Pancreas (tissue), 10 donors: ENCODE results near the gene NPEPL1. TPM values are rescaled to one million over a fixed set of nuclear protein-coding genes. Genes with fewer than 3 reads are reported as not detected.
A peak's percentile ranks its signal among the peaks of the same experiment; 100 is the strongest.

ENCODE experiments used
- ATAC-seq, 4 donors: fragments of 200-7000 bp; cut with Tn5 transposase; one replicate each; pipeline versions ENCODE4 v1.8.0 to v1.9.1; 2020; ENCODE audit warnings: mild to moderate bottlenecking in 4 of 4, moderate library complexity in 4 of 4
- DNase-seq, 6 donors: peaks; one replicate each; pipeline ENCODE4 v3.0.0-alpha.2; 2020
- FAIRE-seq: peaks from 2 replicates; lab custom pipeline; 2012; peaks lifted over from hg19 to GRCh38; lab: Jason Lieb, UNC
- H3K27ac ChIP-seq, 4 donors: fragments of 200-600 bp; sonication (generic); 1 replicate in 3 of 4; 2 replicates in 1 of 4; pipeline versions ENCODE4 v1.5.0 to v1.8.0; 2020
- H3K27me3 ChIP-seq, 4 donors: fragments of 200-600 bp; one replicate each; pipeline ENCODE4 v1.8.0; 2021
- H3K36me3 ChIP-seq, 3 donors: fragments of 200-600 bp; sonication (generic) in 1 of 3; one replicate each; pipeline versions ENCODE4 v1.5.0 to v1.8.0; 2020 to 2021
- H3K4me1 ChIP-seq, 3 donors: fragments of 200-600 bp; one replicate each; pipeline ENCODE4 v1.8.0; 2021
- H3K4me3 ChIP-seq, 4 donors: fragments of 200-600 bp; sonication (generic) in 2 of 4; one replicate each; pipeline versions ENCODE4 v1.5.0 to v1.8.0; 2020 to 2021
- H3K9me3 ChIP-seq, 4 donors: fragments of 200-600 bp; one replicate each; pipeline ENCODE4 v1.8.0; 2021
- CTCF ChIP-seq, 4 donors: fragments of 200-600 bp; sonication (generic) in 3 of 4; IDR thresholded peaks; one replicate each; pipeline versions ENCODE4 v1.5.0 to v1.8.0; 2021; ENCODE audit warnings: antibody characterized with exemption in 4 of 4
- WGBS, 2 donors: extraction: QIAGEN DNeasy Blood & Tissue Kit; methylation state at CpG; one replicate each; pipeline ENCODE4 v1.1.7; 2013; 5-methylcytosine and 5-hydroxymethylcytosine counted together
- intact Hi-C, 3 donors: fragments of 100-400 bp; cut with DNase I; formaldehyde crosslinking; loops; one replicate each; pipeline versions ENCODE4 v1.11.1 to v1.14.2; 2022
- polyA plus RNA-seq, 2 donors: library from polyadenylated mRNA; stranded (reverse); fragments of 200-250 nt; gene quantifications; one replicate each; pipeline ENCODE4 v1.2.3, GENCODE V29; 2013
- total RNA-seq, 6 donors: library from RNA; stranded (reverse); fragmentation: NEBNext Ultra II Directional in 4 of 6; extraction: Animal tissue kit (Norgen Biotek cat#: 25700) in 4 of 6; gene quantifications; one replicate each; pipeline versions ENCODE4 v1.2.1 to v1.2.4, GENCODE V29; 2021 to 2023
- donor health status: healthy with polysubstance abuse.
- donor health status: DM: no; HTN: no; CAD: no; lungs with moderate emphysema.
- donor health status: DM: no; HTN: no; CAD: no.
- donor health status: control.
- donor health status: control.
- donor health status: Bipolar disorder and iron deficiency.
- donor health status: DM: yes; HTN: yes; CAD: no.
- donor health status: DM: no; HTN: no; CAD: no.
- donor health status: DM: no; HTN: no; CAD: no.
- donor health status: DM: yes; HTN: yes; CAD: no.

NPEPL1 gene
- total and polyA plus RNA-seq, 8 donors: 12.4 to 77.8 (median 18.0) TPM

- FAIRE-seq (no peak), ATAC-seq (no peak), DNase-seq (peak in 1 of 6 donors; percentile 11)
- intact Hi-C loops: no loop called here
- Histone ChIP-seq H3K4me1 (no peaks in the 10 kb centered on the region), H3K27me3 (no peaks in the 10 kb centered on the region), H3K36me3 (peaks cover 0 to 5% (median 0%) of the 10 kb centered on the region in 3 donors), H3K27ac (no peak overlapping the region), H3K9me3 (no peaks in the 10 kb centered on the region), H3K4me3 (no peak overlapping the region)
- WGBS, 2 donors: 88 to 93% methylated on average over 4 of the region's 4 CpGs
- TF ChIP-seq CTCF (IDR thresholded peaks at IDR 0.05): no peak
These were observed 17.1 kb downstream of the NPEPL1 start for GRCh38 chr20:58709703-58710039.

GRCh38 chr20:58710481-58711265 is 18.1 kb downstream of the NPEPL1 start:
- DNase-seq: peak in 4 of 6 donors; percentile 6 to 57 (median 30)

GRCh38 chr20:58711266-58712051 is 18.9 kb downstream of the NPEPL1 start:
- H3K27ac ChIP-seq: no peak overlapping the region
- H3K27me3 ChIP-seq: no peaks in the 10 kb centered on the region
- no peaks in the 10 kb centered on the region for H3K4me1 ChIP-seq
- TF ChIP-seq CTCF (IDR thresholded peaks at IDR 0.05): no peak
- peak in 5 of 6 donors; percentile 7 to 55 (median 10) for DNase-seq
- WGBS, 2 donors: 93 to 94% methylated on average over 19 to 21 of the region's 21 CpGs
- peaks cover 0 to 5% (median 0%) of the 10 kb centered on the region in 3 donors for H3K36me3 ChIP-seq
- no peak for FAIRE-seq
- H3K4me3 ChIP-seq: no peak overlapping the region
- ATAC-seq: no peak
- intact Hi-C loops: no loop called here
- H3K9me3 ChIP-seq: no peaks in the 10 kb centered on the region

More at GRCh38 chr20:58710481-58711265, 18.1 kb downstream of the NPEPL1 start:
- Histone ChIP-seq H3K4me3 (no peak overlapping the region), H3K27ac (no peak overlapping the region), H3K36me3 (peaks cover 0 to 5% (median 0%) of the 10 kb centered on the region in 3 donors), H3K27me3 (no peaks in the 10 kb centered on the region), H3K4me1 (no peaks in the 10 kb centered on the region), H3K9me3 (no peaks in the 10 kb centered on the region)
- intact Hi-C loops: no loop called here
- FAIRE-seq (no peak), ATAC-seq (peak in 2 of 4 donors; percentile 37 to 46)
- no peak for TF ChIP-seq CTCF (IDR thresholded peaks at IDR 0.05)
- WGBS, 2 donors: 67 to 87% methylated on average over 15 to 17 of the region's 17 CpGs

GRCh38 chr20:58712151-58712791 is 19.7 kb downstream of the NPEPL1 start:
- 88 to 92% methylated on average over 18 to 19 of the region's 19 CpGs for WGBS, 2 donors
- H3K4me1 ChIP-seq: no peaks in the 10 kb centered on the region
- H3K9me3 ChIP-seq: no peaks in the 10 kb centered on the region
- intact Hi-C loops: no loop called here
- no peak overlapping the region for H3K27ac ChIP-seq
- ATAC-seq (no peak), FAIRE-seq (no peak), DNase-seq (peak in 4 of 6 donors; percentile 9 to 52 (median 29))
- no peak for TF ChIP-seq CTCF (IDR thresholded peaks at IDR 0.05)
- H3K27me3 ChIP-seq: no peaks in the 10 kb centered on the region
- no peak overlapping the region for H3K4me3 ChIP-seq
- H3K36me3 ChIP-seq: peaks cover 0 to 5% (median 0%) of the 10 kb centered on the region in 3 donors
